Measurements from ENCODE around the gene PLA2G15. TPM values are rescaled to one million over a fixed set of nuclear protein-coding genes. Genes with fewer than 3 reads are reported as not detected.

The PLA2G15 gene
- total and polyA plus RNA-seq, 11 donors: 25.8 to 68.0 (median 45.4) TPM

- Histone ChIP-seq H3K27ac (peak overlapping the region in 10 of 12 donors; percentile 49 to 91 (median 68)), H3K4me1 (peaks cover 0 to 54% (median 25%) of the 10 kb centered on the region in 12 donors), H3K36me3 (peaks cover 0 to 100% (median 99%) of the 10 kb centered on the region in 9 donors), H3K9me3 (no peaks in the 10 kb centered on the region), H3K27me3 (no peaks in the 10 kb centered on the region), H3K4me3 (no peak overlapping the region)
- intact Hi-C loops (cut with DNase I): loop anchor here in 3 of 10 donors (5.0 kb wide), 1 partner anchor 38 kb away; the partner anchor contains the start of gene SLC7A6 (in 3 of the 3)
- TF ChIP-seq POLR2A (IDR thresholded peaks at IDR 0.05): no peak
- no peak for TF ChIP-seq CTCF (IDR thresholded peaks at IDR 0.05)
- WGBS, 4 donors: 50 to 60% (median 54%) methylated on average over 11 of the region's 11 CpGs
- DNase-seq (no peak), ATAC-seq (peak in 3 of 4 donors; percentile 21 to 43 (median 39))
Observed at GRCh38 chr16:68299571-68300453, 54.6 kb downstream of the PLA2G15 start.

GRCh38 chr16:68300734-68301459 is 55.7 kb downstream of the PLA2G15 start:
- Histone ChIP-seq H3K36me3 (peaks cover 0 to 100% (median 100%) of the 10 kb centered on the region in 9 donors), H3K4me1 (peaks cover 0 to 52% (median 25%) of the 10 kb centered on the region in 12 donors), H3K4me3 (no peak overlapping the region), H3K27ac (peak overlapping the region in 9 of 12 donors; percentile 18 to 91 (median 66)), H3K27me3 (no peaks in the 10 kb centered on the region), H3K9me3 (no peaks in the 10 kb centered on the region)
- DNase-seq (no peak), ATAC-seq (no peak)
- TF ChIP-seq CTCF (IDR thresholded peaks at IDR 0.05) (no peak), POLR2A (IDR thresholded peaks at IDR 0.05) (no peak)
- intact Hi-C loops (cut with DNase I): no loop called here
- WGBS, 4 donors: 63 to 74% (median 70%) methylated on average over 7 of the region's 7 CpGs

- Histone ChIP-seq H3K4me3 (no peak overlapping the region), H3K4me1 (peaks cover 6 to 26% (median 18%) of the 10 kb centered on the region in 12 donors), H3K27ac (no peak overlapping the region), H3K36me3 (peaks cover 0 to 79% (median 72%) of the 10 kb centered on the region in 9 donors), H3K9me3 (no peaks in the 10 kb centered on the region), H3K27me3 (no peaks in the 10 kb centered on the region)
- ATAC-seq (no peak), DNase-seq (no peak)
- TF ChIP-seq POLR2A (IDR thresholded peaks at IDR 0.05): no peak
- TF ChIP-seq CTCF (IDR thresholded peaks at IDR 0.05): no peak
- intact Hi-C loops (cut with DNase I): no loop called here
- 93 to 97% (median 96%) methylated on average over 3 of the region's 3 CpGs for WGBS, 4 donors
Observed at GRCh38 chr16:68306633-68307032, 61.5 kb downstream of the PLA2G15 start.
